ENCODE results near the gene CDC6.

GRCh38 chr17:40286473-40286872, 1.2 kb upstream of the CDC6 start:
- TF ChIP-seq EZH2phosphoT487 (IDR thresholded peaks at IDR 0.05; ENCODE audit: insufficient read depth, low read depth) (no peak), EZH2 (IDR thresholded peaks at IDR 0.05; ENCODE audit: insufficient read depth, poor library complexity, severe bottlenecking) (no peak)

Measured in GM23248 (cell line).